ENCODE results near the gene SSH3. TPM values are rescaled to one million over a fixed set of nuclear protein-coding genes. Genes with fewer than 3 reads are reported as not detected.
A peak's percentile ranks its signal among the peaks of the same experiment; 100 is the strongest.

Gene SSH3
- total RNA-seq, 2 donors from 2014 or later: 19.2 to 32.3 TPM

DNA sequence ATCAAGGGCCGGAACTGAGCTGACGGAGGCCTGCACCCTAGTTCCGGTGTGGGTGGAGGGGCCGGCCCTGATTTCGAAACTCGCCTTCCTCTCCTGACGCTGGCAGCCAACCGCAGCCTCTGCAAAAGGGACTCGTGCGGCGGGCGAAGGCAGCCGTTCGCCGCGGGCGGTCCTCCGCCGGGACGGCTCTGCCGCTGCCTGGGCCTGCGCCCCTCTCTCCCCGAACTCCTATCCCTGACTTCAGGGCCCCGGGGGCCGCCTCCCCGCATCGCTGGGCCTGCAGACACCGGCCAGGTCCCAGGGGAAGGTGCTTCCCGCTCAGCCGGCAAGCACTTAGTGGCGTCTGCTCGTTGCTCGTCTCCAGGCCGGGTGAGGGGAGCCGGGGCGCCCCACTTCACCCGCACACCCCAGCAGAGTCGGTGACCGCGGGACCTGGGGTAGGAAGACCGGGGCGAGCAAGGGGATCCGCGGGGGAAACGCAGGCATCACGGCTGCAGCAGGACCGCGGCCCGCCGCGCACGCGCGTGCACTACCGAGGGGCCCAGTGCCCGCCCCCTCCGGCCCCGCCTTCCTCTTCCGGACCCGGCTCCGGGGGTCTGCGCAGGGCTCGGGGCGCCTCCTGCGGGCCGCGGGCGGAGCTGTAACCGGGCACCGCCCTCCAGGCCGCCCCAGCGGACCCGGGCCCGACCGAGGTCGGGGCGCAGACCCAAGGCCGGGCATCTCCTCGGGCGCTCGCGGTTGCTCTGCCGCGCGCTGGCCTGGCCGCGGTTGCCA is 14.7 kb upstream of the SSH3 start:
- peak; percentile 81 to 89 for ATAC-seq
- H3K9me3 Mint-ChIP-seq: no peaks in the 10 kb centered on the region
- H3K27ac Mint-ChIP-seq: peak overlapping the region; percentile 98 to 100
- H3K27me3 Mint-ChIP-seq: no peaks in the 10 kb centered on the region
- peaks cover 33 to 40% of the 10 kb centered on the region in 2 donors for H3K4me1 Mint-ChIP-seq (ENCODE audit: low read depth in 2 of 2)
- DNase-seq (ENCODE audit: low spot score): peak; percentile 97
- H3K36me3 Mint-ChIP-seq: peaks cover 8% of the 10 kb centered on the region
- H3K4me3 Mint-ChIP-seq: peak overlapping the region; percentile 91

GRCh38 chr11:67289226-67289650 is 14.1 kb upstream of the SSH3 start, which contains the start of gene ANKRD13D:
TSS of gene ANKRD13D (plus strand) at chr11:67289303. CDS start at chr11:67289461, 158 bp downstream.
- no peaks in the 10 kb centered on the region for H3K9me3 Mint-ChIP-seq
- H3K36me3 Mint-ChIP-seq: peaks cover 8% of the 10 kb centered on the region
- H3K4me3 Mint-ChIP-seq: peak within 1 kb of the TSS; percentile 91
- ATAC-seq (no peak), DNase-seq (ENCODE audit: low spot score) (no peak)
- H3K4me1 Mint-ChIP-seq (ENCODE audit: low read depth in 2 of 2): peaks cover 37 to 40% of the 10 kb centered on the region in 2 donors
- H3K27ac Mint-ChIP-seq: peak within 1 kb of the TSS; percentile 98 to 100
- H3K27me3 Mint-ChIP-seq: no peaks in the 10 kb centered on the region

GRCh38 chr11:67289651-67290479 is 13.5 kb upstream of the SSH3 start:
- ATAC-seq (peak in 1 of 2 donors; percentile 3), DNase-seq (ENCODE audit: low spot score) (peak; percentile 60)
- Mint-ChIP-seq H3K4me3 (peak overlapping the region; percentile 91), H3K9me3 (no peaks in the 10 kb centered on the region), H3K4me1 (ENCODE audit: low read depth in 2 of 2) (peaks cover 37 to 40% of the 10 kb centered on the region in 2 donors), H3K27ac (peak overlapping the region; percentile 83 to 93), H3K36me3 (peaks cover 8% of the 10 kb centered on the region), H3K27me3 (no peaks in the 10 kb centered on the region)

DNA sequence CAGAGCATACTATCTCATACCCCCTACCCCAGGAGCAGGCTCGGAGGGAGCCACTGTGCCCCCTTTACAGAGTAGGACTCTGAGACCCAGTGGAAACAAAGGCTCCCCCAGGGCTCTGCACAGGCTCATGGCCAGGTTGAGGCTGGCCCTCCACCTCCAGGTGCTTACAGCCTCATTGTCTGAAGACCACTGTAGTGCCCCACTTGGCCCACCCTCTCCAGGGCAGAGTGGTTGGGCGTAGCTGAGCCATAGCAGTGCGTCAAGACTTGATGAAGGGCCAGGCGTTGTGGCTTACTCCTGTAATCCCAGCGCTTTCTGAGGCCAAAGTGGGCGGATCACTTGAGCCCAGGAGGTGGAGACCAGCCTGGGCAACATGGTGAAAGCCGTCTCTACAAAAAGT is 12.5 kb upstream of the SSH3 start:
- H3K4me1 Mint-ChIP-seq (ENCODE audit: low read depth in 2 of 2): peaks cover 37 to 40% of the 10 kb centered on the region in 2 donors
- H3K9me3 Mint-ChIP-seq: no peaks in the 10 kb centered on the region
- peak overlapping the region; percentile 91 for H3K4me3 Mint-ChIP-seq
- peak overlapping the region in 1 of 2 donors; percentile 83 for H3K27ac Mint-ChIP-seq
- no peaks in the 10 kb centered on the region for H3K27me3 Mint-ChIP-seq
- ATAC-seq (no peak), DNase-seq (ENCODE audit: low spot score) (peak; percentile 53)
- H3K36me3 Mint-ChIP-seq: peaks cover 10% of the 10 kb centered on the region

- Mint-ChIP-seq H3K27ac (peak overlapping the region; percentile 69 to 74), H3K9me3 (peaks cover 6% of the 10 kb centered on the region), H3K4me1 (ENCODE audit: low read depth in 2 of 2) (peaks cover 36 to 42% of the 10 kb centered on the region in 2 donors), H3K4me3 (no peak overlapping the region), H3K36me3 (peaks cover 19% of the 10 kb centered on the region), H3K27me3 (no peaks in the 10 kb centered on the region)
- peak; percentile 48 for DNase-seq (ENCODE audit: low spot score)
- no peak for ATAC-seq
Observed at GRCh38 chr11:67291481-67292381, 11.6 kb upstream of the SSH3 start.

GRCh38 chr11:67292671-67293070 is 10.7 kb upstream of the SSH3 start:
- H3K4me1 Mint-ChIP-seq (ENCODE audit: low read depth in 2 of 2): peaks cover 27 to 37% of the 10 kb centered on the region in 2 donors
- H3K36me3 Mint-ChIP-seq: peaks cover 25% of the 10 kb centered on the region
- DNase-seq (ENCODE audit: low spot score) (no peak), ATAC-seq (no peak)
- H3K27me3 Mint-ChIP-seq: no peaks in the 10 kb centered on the region
- H3K9me3 Mint-ChIP-seq: peaks cover 6% of the 10 kb centered on the region
- peak overlapping the region; percentile 69 to 74 for H3K27ac Mint-ChIP-seq
- H3K4me3 Mint-ChIP-seq: peak overlapping the region; percentile 64

GRCh38 chr11:67293090-67293489 is 10.2 kb upstream of the SSH3 start:
- H3K27ac Mint-ChIP-seq: peak overlapping the region; percentile 69 to 74
- no peaks in the 10 kb centered on the region for H3K27me3 Mint-ChIP-seq
- ATAC-seq (no peak), DNase-seq (ENCODE audit: low spot score) (peak; percentile 58)
- H3K9me3 Mint-ChIP-seq: peaks cover 6% of the 10 kb centered on the region
- H3K36me3 Mint-ChIP-seq: peaks cover 25% of the 10 kb centered on the region
- peak overlapping the region; percentile 64 for H3K4me3 Mint-ChIP-seq
- peaks cover 23 to 33% of the 10 kb centered on the region in 2 donors for H3K4me1 Mint-ChIP-seq (ENCODE audit: low read depth in 2 of 2)

GRCh38 chr11:67295846-67296245 is 7.5 kb upstream of the SSH3 start:
- Mint-ChIP-seq H3K36me3 (peaks cover 31% of the 10 kb centered on the region), H3K9me3 (peaks cover 6% of the 10 kb centered on the region), H3K4me1 (ENCODE audit: low read depth in 2 of 2) (peaks cover 21 to 29% of the 10 kb centered on the region in 2 donors), H3K27me3 (no peaks in the 10 kb centered on the region), H3K27ac (peak overlapping the region in 1 of 2 donors; percentile 26), H3K4me3 (no peak overlapping the region)
- no peak for DNase-seq (ENCODE audit: low spot score)
- no peak for ATAC-seq

GRCh38 chr11:67298786-67299185 is 4.5 kb upstream of the SSH3 start:
- no peaks in the 10 kb centered on the region for H3K27me3 Mint-ChIP-seq
- peaks cover 23% of the 10 kb centered on the region for H3K36me3 Mint-ChIP-seq
- H3K4me3 Mint-ChIP-seq: no peak overlapping the region
- H3K9me3 Mint-ChIP-seq: peaks cover 6% of the 10 kb centered on the region
- DNase-seq (ENCODE audit: low spot score): peak; percentile 57
- peak overlapping the region in 1 of 2 donors; percentile 4 for H3K27ac Mint-ChIP-seq
- ATAC-seq: no peak
- H3K4me1 Mint-ChIP-seq (ENCODE audit: low read depth in 2 of 2): peaks cover 9 to 21% of the 10 kb centered on the region in 2 donors

DNA sequence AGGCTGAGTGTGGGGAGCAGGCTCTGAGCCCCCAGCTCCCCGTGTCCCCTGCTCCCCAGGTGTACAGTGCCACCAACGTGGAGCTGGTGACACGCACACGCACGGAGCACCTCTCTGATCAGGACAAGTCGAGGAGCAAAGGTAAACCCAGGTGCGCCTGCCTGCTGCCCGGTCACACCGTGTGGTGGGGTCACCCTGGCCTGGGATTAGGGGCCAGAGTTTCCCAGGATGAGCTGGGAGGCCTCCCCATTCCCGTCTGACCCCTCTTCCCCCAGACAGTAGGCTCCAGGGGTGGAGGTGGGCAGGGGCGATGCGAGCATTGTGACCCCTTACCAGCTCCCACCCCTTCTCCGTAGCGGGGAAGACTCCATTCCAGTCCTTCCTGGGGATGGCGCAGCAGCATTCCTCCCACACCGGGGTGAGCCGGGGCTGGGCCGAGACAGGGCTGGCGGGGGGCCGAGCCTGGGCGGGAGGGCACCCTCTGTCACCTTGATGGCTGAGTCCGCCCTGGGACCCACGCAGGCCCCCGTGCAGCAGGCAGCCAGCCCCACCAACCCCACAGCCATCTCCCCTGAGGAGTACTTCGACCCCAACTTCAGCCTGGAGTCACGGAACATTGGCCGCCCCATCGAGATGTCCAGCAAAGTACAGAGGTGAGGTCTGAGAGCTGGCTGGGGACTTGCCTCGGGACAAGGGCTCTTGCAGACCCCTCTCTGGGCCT is 3.7 kb upstream of the SSH3 start:
- Mint-ChIP-seq H3K4me3 (no peak overlapping the region), H3K27ac (no peak overlapping the region), H3K36me3 (peaks cover 23% of the 10 kb centered on the region), H3K27me3 (no peaks in the 10 kb centered on the region), H3K4me1 (ENCODE audit: low read depth in 2 of 2) (peaks cover 6 to 23% of the 10 kb centered on the region in 2 donors), H3K9me3 (peaks cover 6% of the 10 kb centered on the region)
- DNase-seq (ENCODE audit: low spot score) (peak; percentile 51), ATAC-seq (no peak)

DNA sequence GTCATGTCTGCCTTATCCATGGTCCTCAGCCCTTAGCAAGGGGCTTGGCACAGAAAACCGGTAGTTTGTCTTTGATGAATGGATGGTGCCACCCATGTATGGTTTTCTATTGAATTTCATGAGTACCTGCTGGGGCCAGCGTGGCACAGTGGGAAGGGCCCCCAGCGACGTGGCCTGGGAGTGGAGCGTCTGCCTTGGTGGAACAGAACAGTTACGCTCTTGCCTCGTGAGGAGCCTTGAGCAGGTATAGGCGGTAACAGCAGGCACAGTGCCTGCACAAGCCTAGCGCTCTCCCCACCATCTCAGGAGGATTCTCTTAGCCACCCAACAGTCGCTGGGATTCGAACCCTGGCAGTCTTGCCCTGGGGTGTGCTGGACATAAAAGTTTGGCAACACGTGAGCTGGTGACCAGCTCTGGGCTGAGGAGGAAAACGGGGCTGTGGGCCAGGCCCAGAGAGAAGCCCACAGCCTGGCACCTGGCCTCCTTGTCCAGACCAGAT is 3.0 kb upstream of the SSH3 start:
- ATAC-seq: no peak
- Mint-ChIP-seq H3K4me1 (ENCODE audit: low read depth in 2 of 2) (peaks cover 6 to 24% of the 10 kb centered on the region in 2 donors), H3K4me3 (no peak overlapping the region), H3K36me3 (peaks cover 23% of the 10 kb centered on the region), H3K27me3 (no peaks in the 10 kb centered on the region), H3K9me3 (peaks cover 6% of the 10 kb centered on the region), H3K27ac (no peak overlapping the region)
- no peak for DNase-seq (ENCODE audit: low spot score)

DNA sequence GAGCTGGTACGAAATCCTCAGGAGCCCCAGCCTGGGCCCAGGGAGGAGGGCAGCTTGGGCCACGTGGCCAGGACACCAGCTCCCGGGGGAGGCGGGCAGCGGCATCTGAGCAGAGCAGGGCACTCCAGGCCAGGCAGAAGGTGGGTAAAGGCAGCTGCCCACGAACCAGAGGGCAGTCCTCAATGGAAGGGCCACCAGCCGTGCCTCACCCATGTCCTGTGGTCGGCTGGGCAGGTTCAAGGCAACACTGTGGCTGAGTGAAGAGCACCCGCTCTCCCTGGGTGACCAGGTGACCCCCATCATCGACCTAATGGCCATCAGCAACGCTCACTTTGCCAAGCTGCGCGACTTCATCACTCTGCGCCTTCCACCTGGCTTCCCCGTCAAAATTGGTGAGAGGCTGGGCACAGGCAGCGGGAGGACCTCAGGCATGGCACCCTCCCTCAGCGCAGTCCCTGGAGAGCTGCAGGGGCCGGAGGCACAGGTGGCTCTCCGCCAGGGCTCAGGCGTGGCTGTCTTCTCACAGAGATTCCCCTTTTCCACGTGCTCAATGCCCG is 2.5 kb upstream of the SSH3 start:
- Mint-ChIP-seq H3K27ac (no peak overlapping the region), H3K4me1 (ENCODE audit: low read depth in 2 of 2) (peaks cover 5 to 26% of the 10 kb centered on the region in 2 donors), H3K9me3 (peaks cover 6% of the 10 kb centered on the region), H3K36me3 (peaks cover 20% of the 10 kb centered on the region), H3K27me3 (no peaks in the 10 kb centered on the region), H3K4me3 (no peak overlapping the region)
- ATAC-seq: no peak
- no peak for DNase-seq (ENCODE audit: low spot score)
